HCT116 (cell line): Measurements from ENCODE around the gene CBFA2T2. TPM values are rescaled to one million over a fixed set of nuclear protein-coding genes. Genes with fewer than 3 reads are reported as not detected.

Experiments
- ATAC-seq: fragments of 200-7000 bp; cut with Tn5 transposase; 2 replicates; pipeline ENCODE4 v1.9.1; 2020; ENCODE audit warnings: mild to moderate bottlenecking, moderate library complexity
- BruUV-seq: library from RNA; stranded (reverse); fragments of 400-500 nt; replicated peaks from 2 replicates; lab custom pipeline; 2021; lab: Mats Ljungman, UMichigan
- CTCF ChIA-PET: fragments of 300-600 bp; sonication (Branson Sonifier 250); formaldehyde crosslinking; loops from one replicate; lab custom pipeline; 2021; ENCODE audit warnings: antibody characterized with exemption; lab: Charles Lee
- POLR2A ChIA-PET: fragments of 300-600, 350-600 bp; sonication (Branson Sonifier 250); formaldehyde crosslinking; loops from one replicate; lab custom pipeline; 2021; ENCODE audit warnings: antibody characterized with exemption; lab: Charles Lee
- RAD21 ChIA-PET, 2 experiments: fragments of 300-600 bp; sonication (Branson Sonifier 250); formaldehyde crosslinking; loops; one replicate each; lab custom pipeline; 2023; ENCODE audit warnings: low total read pairs in 2 of 2; ENCODE audit not compliant: uncharacterized antibody in 2 of 2, unreplicated experiment in 2 of 2, low non-redundant PET in 1 of 2; lab: Charles Lee
- DNase-seq: peaks from one replicate; pipeline ENCODE4 v3.0.0-alpha.2; 2010; ENCODE audit warnings: low read depth, low spot score
- H2AFZ ChIP-seq: fragments of 200-600 bp; shearing (Covaris generic), sonication (generic); 2 replicates; pipeline ENCODE4 v1.6.1; 2017; ENCODE audit warnings: low read depth, mixed run types, mixed read lengths, antibody characterized with exemption, low read length; ENCODE audit not compliant: poor library complexity, severe bottlenecking
- H3K27ac ChIP-seq: 2 replicates; pipeline ENCODE4 v1.5.1; 2012; ENCODE audit warnings: low read depth, low read length
- H3K27me3 ChIP-seq: fragments of 200-600 bp; sonication (generic); 2 replicates; pipeline ENCODE4 v1.6.1; 2016; ENCODE audit warnings: mixed run types, low read length, mixed read lengths; ENCODE audit not compliant: insufficient read depth
- H3K36me3 ChIP-seq, 2 experiments: fragments of 200-500 bp in 1 of 2; fragments of 200-600 bp in 1 of 2; sonication (Bioruptor generic) in 1 of 2; sonication (generic) in 1 of 2; 2 replicates each; pipeline versions ENCODE4 v1.5.1 to v1.6.1; 2014 to 2016; ENCODE audit warnings: low read length in 2 of 2, inconsistent platforms in 1 of 2, mixed read lengths in 1 of 2, mixed run types in 1 of 2; ENCODE audit not compliant: insufficient read depth in 2 of 2, control insufficient read depth in 1 of 2
- H3K4me1 ChIP-seq, 2 experiments: fragments of 200-600 bp in 1 of 2; sonication (generic) in 1 of 2; 2 replicates each; pipeline versions ENCODE4 v1.5.1 to v1.6.1; 2012 to 2017; ENCODE audit warnings: low read length in 2 of 2, inconsistent platforms in 1 of 2, mild to moderate bottlenecking in 1 of 2, mixed read lengths in 1 of 2, mixed run types in 1 of 2, moderate library complexity in 1 of 2; ENCODE audit not compliant: insufficient read depth in 2 of 2, control insufficient read depth in 1 of 2
- H3K4me2 ChIP-seq: fragments of 200-600 bp; sonication (generic); 2 replicates; pipeline ENCODE4 v1.6.1; 2017; ENCODE audit warnings: mixed run types, low read length, mixed read lengths
- H3K4me3 ChIP-seq, 2 experiments: fragments of 200-600 bp in 1 of 2; sonication (generic) in 1 of 2; replicated peaks in 1 of 2; 2 replicates each; pipeline ENCODE4 v1.5.1; 2011 to 2016; ENCODE audit warnings: low read length in 2 of 2, control low read depth in 1 of 2, low read depth in 1 of 2, mild to moderate bottlenecking in 1 of 2, mixed read lengths in 1 of 2, mixed run types in 1 of 2
- H3K79me2 ChIP-seq: fragments of 200-600 bp; sonication (generic); 2 replicates; pipeline ENCODE4 v1.6.1; 2017; ENCODE audit warnings: mild to moderate bottlenecking, mixed run types, low read length, moderate library complexity, mixed read lengths; ENCODE audit not compliant: insufficient read depth
- H3K9ac ChIP-seq: fragments of 200-600 bp; sonication (generic); 2 replicates; pipeline ENCODE4 v1.6.1; 2016; ENCODE audit warnings: low read length, mixed read lengths
- H3K9me2 ChIP-seq: fragments of 200-600 bp; sonication (generic), shearing (Covaris generic); 2 replicates; pipeline ENCODE4 v1.6.1; 2017; ENCODE audit warnings: mixed run types, mild to moderate bottlenecking, moderate library complexity; ENCODE audit not compliant: insufficient read depth
- H3K9me3 ChIP-seq, 2 experiments: fragments of 200-500 bp in 1 of 2; fragments of 200-600 bp in 1 of 2; sonication (Bioruptor generic) in 1 of 2; sonication (generic) in 1 of 2; 2 replicates each; pipeline ENCODE4 v1.6.1; 2014 to 2017; ENCODE audit warnings: low read length in 2 of 2, mixed read lengths in 2 of 2, inconsistent platforms in 1 of 2, low read depth in 1 of 2, mild to moderate bottlenecking in 1 of 2, mixed run types in 1 of 2, moderate library complexity in 1 of 2; ENCODE audit not compliant: control insufficient read depth in 1 of 2, insufficient read depth in 1 of 2
- H4K20me1 ChIP-seq: fragments of 200-600 bp; sonication (generic), shearing (Covaris generic); 2 replicates; pipeline ENCODE4 v1.6.1; 2017; ENCODE audit warnings: mixed run types, mild to moderate bottlenecking, moderate library complexity; ENCODE audit not compliant: insufficient read depth
- EGR1 ChIP-seq: IDR thresholded peaks from 2 replicates; pipeline ENCODE4 v1.6.1; 2012; ENCODE audit warnings: low read depth
- ELF1 ChIP-seq: IDR thresholded peaks from 2 replicates; pipeline ENCODE4 v1.6.1; 2012; ENCODE audit warnings: low read depth, borderline replicate concordance
- FOSL1 ChIP-seq: IDR thresholded peaks from 2 replicates; pipeline ENCODE4 v1.6.1; 2012; ENCODE audit warnings: low read depth
- MAX ChIP-seq: IDR thresholded peaks from 2 replicates; pipeline ENCODE4 v1.6.1; 2012
- POLR2A ChIP-seq: IDR thresholded peaks from 2 replicates; pipeline ENCODE4 v1.7.0; 2011; ENCODE audit warnings: borderline replicate concordance; ENCODE audit not compliant: insufficient read depth, insufficient read length; ENCODE audit errors: extremely low read depth
- REST ChIP-seq: IDR thresholded peaks from 2 replicates; pipeline ENCODE4 v1.6.1; 2012; ENCODE audit warnings: low read depth
- SIN3A ChIP-seq: IDR thresholded peaks from 2 replicates; pipeline ENCODE4 v1.6.1; 2012; ENCODE audit warnings: low read depth
- SRF ChIP-seq: IDR thresholded peaks from 2 replicates; pipeline ENCODE4 v1.6.1; 2012; ENCODE audit warnings: low read depth
- TCF7L2 ChIP-seq: IDR thresholded peaks from 2 replicates; pipeline ENCODE4 v1.7.0; 2011; ENCODE audit warnings: borderline replicate concordance, inconsistent platforms; ENCODE audit not compliant: insufficient read depth, insufficient read length; ENCODE audit errors: extremely low read depth
- ZBTB33 ChIP-seq: IDR thresholded peaks from 2 replicates; pipeline ENCODE4 v1.6.1; 2011; ENCODE audit warnings: mild to moderate bottlenecking, low read length, moderate library complexity; ENCODE audit not compliant: insufficient replicate concordance; ENCODE audit errors: extremely low read depth
- ZNF274 ChIP-seq: fragments of 200-500 bp; sonication (Bioruptor generic); IDR thresholded peaks from 2 replicates; pipeline ENCODE4 v1.6.1; 2014; ENCODE audit warnings: mild to moderate bottlenecking, low read depth, low read length, inconsistent platforms
- intact Hi-C: fragments of 100-400 bp; cut with micrococcal nuclease; formaldehyde crosslinking; loops from 2 replicates; pipeline ENCODE4 v1.10.0; 2022
- total RNA-seq: library from RNA; stranded (reverse); gene quantifications from one replicate; pipeline ENCODE4 v1.2.1, GENCODE V29; 2021; ENCODE audit not compliant: unreplicated experiment

The CBFA2T2 gene
- total RNA-seq, 1 experiment from 2014 or later: 8.0 TPM

GRCh38 chr20:33666293-33667244 lies 176.7 kb downstream of the CBFA2T2 start, which contains the start of gene ACTL10:
Gene ACTL10 (plus strand): TSS chr20:33666943. CDS start chr20:33667498, 555 bp downstream.
- Histone ChIP-seq H3K36me3 (peaks cover 8 to 22% of the 10 kb centered on the region in 2 experiments; a peak in 3 of 4 replicates), H2AFZ (no peak within 1 kb of the TSS), H3K4me1 (peaks cover 9 to 22% of the 10 kb centered on the region in 2 experiments), H3K4me2 (no peak within 1 kb of the TSS), H3K9ac (no peak within 1 kb of the TSS), H3K9me2 (no peaks in the 10 kb centered on the region), H3K4me3 (no peak within 1 kb of the TSS), H3K27me3 (no peaks in the 10 kb centered on the region), H3K27ac (peak within 1 kb of the TSS; percentile 17; the same call in 1 of the 2 replicates), H3K79me2 (peaks cover 8% of the 10 kb centered on the region; the same call in 1 of the 2 replicates), H3K9me3 (no peaks in the 10 kb centered on the region), H4K20me1 (no peaks in the 10 kb centered on the region)
- no TSS peak for BruUV-seq
- DNase-seq (no peak), ATAC-seq (no peak)
- POLR2A ChIA-PET: no interaction called here
- intact Hi-C loops: loop anchor here (5.0 kb wide), 1 partner anchor 209 kb away; no protein-coding TSS in a partner anchor
- TF ChIP-seq FOSL1 (no peak), ELF1 (no peak), MAX (no peak), ZBTB33 (no peak), EGR1 (no peak), TCF7L2 (no peak), ZNF274 (no peak), POLR2A (no peak), SIN3A (no peak), REST (no peak), SRF (no peak)
- RAD21 ChIA-PET: no interaction called here
- CTCF ChIA-PET: interaction anchor here (1.3 kb wide), 1 partner anchor 66 kb away, joined by 3 read pairs; no protein-coding TSS in a partner anchor
